ENCODE results near the gene F11R.
"Not testable (repeated sequence)": the region's sequence is repeated elsewhere in the genome, so short reads cannot be mapped to it uniquely, and the experiment has no call there.

- TF ChIP-seq EZH2 (IDR thresholded peaks at IDR 0.05; ENCODE audit: low read length, unreplicated experiment); CTCF (conservative IDR thresholded peaks at IDR 0.05; ENCODE audit: low read depth, low read length): not testable (repeated sequence)
Observed at GRCh38 chr1:160949216-160949880, 71.6 kb downstream of the F11R start.
